Measurements from ENCODE around the gene OLFML1.

Gene OLFML1

DNA sequence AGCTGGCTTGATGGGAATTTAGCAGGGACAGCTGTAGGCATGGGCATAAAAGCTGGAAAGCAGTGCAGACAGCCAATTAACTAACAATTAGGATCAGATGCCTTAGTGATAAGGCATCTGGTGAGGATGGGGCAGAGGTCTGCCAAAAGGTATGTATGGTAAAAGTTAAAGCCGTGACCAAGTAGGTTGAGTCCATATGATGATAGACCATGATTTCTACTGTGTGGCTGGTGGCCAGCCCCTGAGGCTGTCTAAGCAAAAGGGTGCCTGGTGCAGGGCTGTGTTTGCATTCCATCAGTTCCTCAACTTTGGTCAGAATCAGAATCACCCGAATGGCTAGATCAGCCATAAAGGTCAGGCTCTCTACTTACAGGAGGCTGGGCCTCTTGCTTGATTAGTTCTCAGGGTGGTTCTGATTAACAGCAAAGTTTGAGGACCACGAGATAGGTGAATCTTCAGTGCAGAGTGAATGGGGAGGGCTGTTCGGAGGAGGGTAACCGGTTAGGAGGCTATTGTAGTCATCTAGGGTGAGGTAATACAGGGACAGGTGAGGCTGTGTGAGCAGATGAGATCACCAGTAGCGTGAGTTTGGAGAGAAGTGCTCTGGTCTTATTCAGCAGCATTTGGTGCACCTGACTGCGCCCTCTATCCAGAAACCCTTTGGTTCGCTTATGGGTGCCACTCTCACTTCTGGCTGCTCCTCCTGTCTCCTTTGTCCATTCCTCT, 55.7 kb downstream of the OLFML1 start:
- TF ChIP-seq, protein P1, sequence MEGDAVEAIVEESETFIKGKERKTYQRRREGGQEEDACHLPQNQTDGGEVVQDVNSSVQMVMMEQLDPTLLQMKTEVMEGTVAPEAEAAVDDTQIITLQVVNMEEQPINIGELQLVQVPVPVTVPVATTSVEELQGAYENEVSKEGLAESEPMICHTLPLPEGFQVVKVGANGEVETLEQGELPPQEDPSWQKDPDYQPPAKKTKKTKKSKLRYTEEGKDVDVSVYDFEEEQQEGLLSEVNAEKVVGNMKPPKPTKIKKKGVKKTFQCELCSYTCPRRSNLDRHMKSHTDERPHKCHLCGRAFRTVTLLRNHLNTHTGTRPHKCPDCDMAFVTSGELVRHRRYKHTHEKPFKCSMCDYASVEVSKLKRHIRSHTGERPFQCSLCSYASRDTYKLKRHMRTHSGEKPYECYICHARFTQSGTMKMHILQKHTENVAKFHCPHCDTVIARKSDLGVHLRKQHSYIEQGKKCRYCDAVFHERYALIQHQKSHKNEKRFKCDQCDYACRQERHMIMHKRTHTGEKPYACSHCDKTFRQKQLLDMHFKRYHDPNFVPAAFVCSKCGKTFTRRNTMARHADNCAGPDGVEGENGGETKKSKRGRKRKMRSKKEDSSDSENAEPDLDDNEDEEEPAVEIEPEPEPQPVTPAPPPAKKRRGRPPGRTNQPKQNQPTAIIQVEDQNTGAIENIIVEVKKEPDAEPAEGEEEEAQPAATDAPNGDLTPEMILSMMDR (IDR thresholded peaks at IDR 0.05; ENCODE audit: insufficient read depth, low read length, poor library complexity, severe bottlenecking), result no peak
- TF ChIP-seq EZH2phosphoT487 (conservative IDR thresholded peaks at IDR 0.05; ENCODE audit: low read length), result no peak
- Histone ChIP-seq H3K27ac (ENCODE audit: low read depth, low read length) (no peak overlapping the region), H2AFZ (ENCODE audit: low read depth, low read length, severe bottlenecking) (no peak overlapping the region), H3F3A (ENCODE audit: insufficient read depth) (no peaks in the 10 kb centered on the region), H3K9ac (ENCODE audit: low read length) (no peak overlapping the region), H4K20me1 (ENCODE audit: low read depth, low read length) (no peaks in the 10 kb centered on the region), H3K27me3 (ENCODE audit: low read length) (no peaks in the 10 kb centered on the region), H3K4me2 (ENCODE audit: low read depth, low read length, poor library complexity, severe bottlenecking) (no peak overlapping the region), H3K79me2 (ENCODE audit: insufficient read depth, low read length) (no peaks in the 10 kb centered on the region), H3K9me2 (replicated peaks; ENCODE audit: insufficient read depth, low read length) (no peaks in the 10 kb centered on the region), H3K36me3 (ENCODE audit: low read length) (no peaks in the 10 kb centered on the region), H3K4me3 (ENCODE audit: insufficient read depth, low read length, poor library complexity, severe bottlenecking) (no peak overlapping the region), H3K9me3 (ENCODE audit: insufficient read depth, low read length) (no peaks in the 10 kb centered on the region)

DNA sequence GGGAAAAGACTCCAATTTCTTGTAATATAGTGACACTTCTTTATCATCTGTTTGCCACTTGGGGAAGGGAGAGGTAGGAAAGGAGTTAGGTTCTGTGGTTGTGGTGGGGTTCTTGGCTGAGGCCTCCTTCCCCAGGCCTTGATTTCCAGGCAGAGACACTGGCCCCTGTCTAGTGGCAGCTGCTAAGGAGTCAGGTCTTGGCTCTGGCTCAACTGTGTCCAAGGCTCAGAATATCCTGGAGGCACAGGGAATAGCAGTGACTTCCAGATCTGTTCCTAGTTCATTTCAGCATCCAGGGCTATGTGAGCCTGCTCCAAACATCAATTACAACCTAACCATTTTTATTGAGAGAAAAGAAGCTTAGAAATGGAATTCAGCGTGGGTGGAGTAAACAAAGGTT, 58.0 kb downstream of the OLFML1 start:
- Histone ChIP-seq H3K27ac (ENCODE audit: low read depth, low read length) (no peak overlapping the region), H3K9ac (ENCODE audit: low read length) (no peak overlapping the region), H3K4me2 (ENCODE audit: low read depth, low read length, poor library complexity, severe bottlenecking) (no peak overlapping the region), H2AFZ (ENCODE audit: low read depth, low read length, severe bottlenecking) (no peak overlapping the region), H3K36me3 (ENCODE audit: low read length) (no peaks in the 10 kb centered on the region), H3K9me2 (replicated peaks; ENCODE audit: insufficient read depth, low read length) (no peaks in the 10 kb centered on the region), H3F3A (ENCODE audit: insufficient read depth) (no peaks in the 10 kb centered on the region), H3K4me3 (ENCODE audit: insufficient read depth, low read length, poor library complexity, severe bottlenecking) (no peak overlapping the region), H3K79me2 (ENCODE audit: insufficient read depth, low read length) (no peaks in the 10 kb centered on the region), H4K20me1 (ENCODE audit: low read depth, low read length) (no peaks in the 10 kb centered on the region), H3K27me3 (ENCODE audit: low read length) (no peaks in the 10 kb centered on the region), H3K9me3 (ENCODE audit: insufficient read depth, low read length) (no peaks in the 10 kb centered on the region)
- no peak for TF ChIP-seq EZH2phosphoT487 (conservative IDR thresholded peaks at IDR 0.05; ENCODE audit: low read length)
- TF ChIP-seq, protein P1 (IDR thresholded peaks at IDR 0.05; ENCODE audit: insufficient read depth, low read length, poor library complexity, severe bottlenecking), result no peak

DNA sequence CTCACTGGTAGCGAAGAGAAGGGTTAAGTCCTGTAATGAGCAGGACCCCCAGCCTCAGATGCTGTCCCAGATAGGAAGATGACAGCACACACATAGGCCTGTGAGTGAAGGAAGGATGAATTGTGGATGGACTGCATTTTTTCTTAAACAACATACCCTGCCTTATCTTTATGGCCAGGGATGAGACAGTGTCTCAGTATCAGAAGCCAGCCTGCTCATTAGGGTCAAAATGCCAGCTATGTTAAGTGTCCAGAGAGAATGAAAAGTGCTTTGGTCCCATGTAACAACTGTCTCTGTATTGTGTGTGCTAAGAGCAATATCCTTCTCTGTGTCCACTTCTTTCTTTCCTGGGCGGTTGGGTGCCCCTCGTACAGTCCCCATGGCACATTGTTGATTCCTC, 58.7 kb downstream of the OLFML1 start:
- Histone ChIP-seq H3K9me2 (replicated peaks; ENCODE audit: insufficient read depth, low read length) (no peaks in the 10 kb centered on the region), H3K9me3 (ENCODE audit: insufficient read depth, low read length) (no peaks in the 10 kb centered on the region), H4K20me1 (ENCODE audit: low read depth, low read length) (no peaks in the 10 kb centered on the region), H3F3A (ENCODE audit: insufficient read depth) (no peaks in the 10 kb centered on the region), H3K79me2 (ENCODE audit: insufficient read depth, low read length) (no peaks in the 10 kb centered on the region), H3K9ac (ENCODE audit: low read length) (no peak overlapping the region), H2AFZ (ENCODE audit: low read depth, low read length, severe bottlenecking) (no peak overlapping the region), H3K36me3 (ENCODE audit: low read length) (no peaks in the 10 kb centered on the region), H3K27ac (ENCODE audit: low read depth, low read length) (no peak overlapping the region), H3K4me3 (ENCODE audit: insufficient read depth, low read length, poor library complexity, severe bottlenecking) (no peak overlapping the region), H3K4me2 (ENCODE audit: low read depth, low read length, poor library complexity, severe bottlenecking) (no peak overlapping the region), H3K27me3 (ENCODE audit: low read length) (no peaks in the 10 kb centered on the region)
- no peak for TF ChIP-seq EZH2phosphoT487 (conservative IDR thresholded peaks at IDR 0.05; ENCODE audit: low read length)
- TF ChIP-seq, protein P1 (IDR thresholded peaks at IDR 0.05; ENCODE audit: insufficient read depth, low read length, poor library complexity, severe bottlenecking), result no peak
